Measurements from ENCODE around the gene MAG. TPM values are rescaled to one million over a fixed set of nuclear protein-coding genes. Genes with fewer than 3 reads are reported as not detected.

The MAG gene
- total RNA-seq, 2 donors from 2014 or later, result 1.6 TPM; not detected in 1

DNA sequence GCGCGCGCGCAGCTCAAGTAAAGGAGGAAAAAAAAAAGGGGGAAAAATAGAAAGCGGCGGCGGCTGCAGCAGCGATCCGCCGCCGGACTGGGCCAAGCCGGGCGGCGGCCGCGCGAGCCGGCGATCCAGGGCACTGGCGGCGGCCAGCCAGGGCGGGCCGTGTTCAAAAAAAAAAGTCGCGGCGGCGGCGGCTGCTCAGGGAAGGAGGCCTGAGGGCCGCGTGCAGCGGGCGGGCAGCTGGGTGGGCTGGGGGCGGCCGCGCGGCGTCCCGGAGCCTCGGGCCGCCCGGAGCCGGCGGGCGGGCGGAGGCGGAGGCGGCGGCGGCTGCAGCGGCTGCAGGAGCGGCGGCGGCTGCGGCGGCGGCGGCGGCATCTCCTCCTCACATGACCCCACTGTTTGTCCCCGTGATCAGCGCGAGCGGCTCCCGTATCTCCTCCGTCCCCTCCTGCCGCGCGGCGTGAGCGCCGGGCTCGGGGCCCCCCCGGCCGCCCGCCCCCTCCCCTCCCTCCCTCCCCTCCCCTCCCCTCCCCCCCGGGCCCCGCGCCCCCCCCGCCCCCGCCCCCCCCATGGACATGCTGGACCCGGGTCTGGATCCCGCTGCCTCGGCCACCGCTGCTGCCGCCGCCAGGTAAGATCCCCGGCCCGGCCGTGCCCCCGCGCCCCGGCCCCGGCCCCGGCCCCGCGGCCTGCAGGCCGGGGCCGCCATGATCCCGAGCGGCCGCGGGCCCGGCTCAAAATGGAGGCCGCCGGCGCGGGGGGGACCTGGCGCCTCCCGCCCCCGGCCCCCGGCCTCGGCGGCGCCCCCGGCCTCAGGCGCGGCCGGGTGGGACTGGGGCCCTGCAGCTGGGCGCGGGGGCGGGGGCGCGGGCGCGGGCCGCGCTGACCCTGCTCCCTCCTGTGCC, 23.2 kb upstream of the MAG start, which contains the start of gene USF2:
TSS of gene USF2 (plus strand) at position 427 of the 902 bp plus-strand sequence. CDS start at position 567, 140 bp downstream.
- Histone ChIP-seq H3K27ac (peak within 1 kb of the TSS; percentile 92 to 95 (median 94)), H3K27me3 (no peaks in the 10 kb centered on the region), H3K9me3 (no peaks in the 10 kb centered on the region), H3K36me3 (replicated peaks in 1 of 2; ENCODE audit: insufficient read depth in 1 of 2, low read depth in 2 of 2) (peaks cover 0 to 17% of the 10 kb centered on the region in 2 donors), H3K4me1 (peaks cover 34% of the 10 kb centered on the region), H3K4me3 (peak within 1 kb of the TSS; percentile 45 to 62)
- ATAC-seq (peak; percentile 57), DNase-seq (peak; percentile 79 to 88 (median 82))
- intact Hi-C loops (cut with DNase I), result no loop called here
- 0 to 2% methylated on average over 25 to 71 of the region's 126 CpGs for WGBS, 2 donors
- TF ChIP-seq POLR2A (IDR thresholded peaks at IDR 0.05), result no peak
- TF ChIP-seq CTCF (IDR thresholded peaks at IDR 0.05), result no peak

DNA sequence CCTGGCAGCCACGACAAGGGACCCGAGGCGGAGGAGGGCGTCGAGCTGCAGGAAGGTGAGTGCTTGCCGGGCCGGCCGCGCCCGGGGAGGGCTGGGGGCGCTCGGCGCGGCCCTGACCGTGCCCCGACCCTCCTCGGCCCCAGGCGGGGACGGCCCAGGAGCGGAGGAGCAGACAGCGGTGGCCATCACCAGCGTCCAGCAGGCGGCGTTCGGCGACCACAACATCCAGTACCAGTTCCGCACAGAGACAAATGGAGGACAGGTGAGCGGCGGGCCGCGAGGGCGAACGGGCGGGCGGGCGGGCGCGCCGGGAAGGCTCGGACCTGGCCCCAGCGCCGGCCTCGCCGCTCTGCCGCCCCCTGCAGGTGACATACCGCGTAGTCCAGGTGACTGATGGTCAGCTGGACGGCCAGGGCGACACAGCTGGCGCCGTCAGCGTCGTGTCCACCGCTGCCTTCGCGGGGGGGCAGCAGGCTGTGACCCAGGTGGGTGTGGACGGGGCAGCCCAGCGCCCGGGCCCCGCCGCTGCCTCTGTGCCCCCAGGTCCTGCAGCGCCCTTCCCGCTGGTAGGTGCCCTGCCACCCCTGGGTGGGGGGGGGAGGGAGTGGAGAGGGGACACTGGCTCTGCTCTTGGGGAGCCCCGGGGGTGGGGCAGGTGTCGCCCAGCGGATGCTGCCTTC, 22.4 kb upstream of the MAG start:
- peak; percentile 16 to 49 (median 41) for TF ChIP-seq POLR2A (IDR thresholded peaks at IDR 0.05)
- TF ChIP-seq CTCF (IDR thresholded peaks at IDR 0.05), result peak; percentile 56 to 98 (median 77)
- peaks cover 0 to 14% of the 10 kb centered on the region in 2 donors for H3K36me3 ChIP-seq (replicated peaks in 1 of 2; ENCODE audit: insufficient read depth in 1 of 2, low read depth in 2 of 2)
- peak overlapping the region; percentile 92 to 95 (median 94) for H3K27ac ChIP-seq
- no peaks in the 10 kb centered on the region for H3K27me3 ChIP-seq
- H3K4me3 ChIP-seq, result peak overlapping the region; percentile 28 to 45
- DNase-seq (peak; percentile 91 to 93 (median 92)), ATAC-seq (peak; percentile 57)
- intact Hi-C loops (cut with DNase I), result no loop called here
- 2% methylated on average over 44 of the region's 66 CpGs; no CpG with 5 or more reads in 1 of the 2 donors for WGBS, 2 donors
- no peaks in the 10 kb centered on the region for H3K9me3 ChIP-seq
- H3K4me1 ChIP-seq, result peaks cover 34% of the 10 kb centered on the region

DNA sequence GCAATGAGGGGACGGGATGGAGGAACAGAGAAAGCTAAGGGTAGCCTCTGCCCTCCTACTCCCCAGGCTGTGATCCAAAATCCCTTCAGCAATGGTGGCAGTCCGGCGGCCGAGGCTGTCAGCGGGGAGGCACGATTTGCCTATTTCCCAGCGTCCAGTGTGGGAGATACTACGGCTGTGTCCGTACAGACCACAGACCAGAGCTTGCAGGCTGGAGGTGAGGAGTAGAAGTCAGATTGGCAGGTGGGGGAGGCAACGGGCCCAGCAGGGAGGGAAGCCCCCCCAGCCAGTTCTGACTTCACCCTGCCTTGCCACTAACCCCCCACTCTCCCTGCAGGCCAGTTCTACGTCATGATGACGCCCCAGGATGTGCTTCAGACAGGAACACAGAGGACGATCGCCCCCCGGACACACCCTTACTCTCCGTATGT, 21.6 kb upstream of the MAG start:
- Histone ChIP-seq H3K4me3 (no peak overlapping the region), H3K4me1 (peaks cover 29% of the 10 kb centered on the region), H3K27me3 (no peaks in the 10 kb centered on the region), H3K36me3 (replicated peaks in 1 of 2; ENCODE audit: insufficient read depth in 1 of 2, low read depth in 2 of 2) (peaks cover 0 to 14% of the 10 kb centered on the region in 2 donors), H3K27ac (peak overlapping the region in 1 of 4 donors; percentile 92), H3K9me3 (no peaks in the 10 kb centered on the region)
- no peak for TF ChIP-seq CTCF (IDR thresholded peaks at IDR 0.05)
- TF ChIP-seq POLR2A (IDR thresholded peaks at IDR 0.05), result no peak
- ATAC-seq, result no peak
- 80 to 85% methylated on average over 16 of the region's 16 CpGs for WGBS, 2 donors
- intact Hi-C loops (cut with DNase I), result no loop called here
- no peak for DNase-seq

- no peak for TF ChIP-seq CTCF (IDR thresholded peaks at IDR 0.05)
- no peak for TF ChIP-seq POLR2A (IDR thresholded peaks at IDR 0.05)
- no peak overlapping the region for H3K27ac ChIP-seq
- peaks cover 18% of the 10 kb centered on the region for H3K4me1 ChIP-seq
- H3K36me3 ChIP-seq (replicated peaks in 1 of 2; ENCODE audit: insufficient read depth in 1 of 2, low read depth in 2 of 2), result peaks cover 0 to 14% of the 10 kb centered on the region in 2 donors
- 77 to 78% methylated on average over 5 to 7 of the region's 7 CpGs for WGBS, 2 donors
- H3K9me3 ChIP-seq, result no peaks in the 10 kb centered on the region
- ATAC-seq, result no peak
- no peak overlapping the region for H3K4me3 ChIP-seq
- H3K27me3 ChIP-seq, result no peaks in the 10 kb centered on the region
- intact Hi-C loops (cut with DNase I), result no loop called here
- no peak for DNase-seq
These were observed 20.4 kb upstream of the MAG start for GRCh38 chr19:35271546-35271945.

Data from body of pancreas (tissue), 4 donors.